Esophagus squamous epithelium (tissue), 5 donors: ENCODE results near the gene SLC17A7. TPM values are rescaled to one million over a fixed set of nuclear protein-coding genes. Genes with fewer than 3 reads are reported as not detected.

Experiments
- DNase-seq: peaks from one replicate; lab custom pipeline; 2025; lab: John Stamatoyannopoulos, UW
- H3K27ac ChIP-seq, 4 donors: fragments of 200-600 bp; sonication (generic); one replicate each; pipeline ENCODE4 v1.5.1; 2016 to 2019; ENCODE audit warnings: mild to moderate bottlenecking in 1 of 4
- H3K27me3 ChIP-seq, 4 donors: fragments of 200-600 bp; sonication (generic); 1 replicate in 3 of 4; 2 replicates in 1 of 4; pipeline versions ENCODE4 v1.5.1 to v1.6.0; 2017 to 2021; ENCODE audit warnings: antibody characterized with exemption in 1 of 4
- H3K36me3 ChIP-seq, 3 donors: fragments of 200-600 bp; sonication (generic); one replicate each; pipeline ENCODE4 v1.5.1; 2016 to 2019
- H3K4me1 ChIP-seq, 3 donors: fragments of 200-600 bp; sonication (generic); one replicate each; pipeline ENCODE4 v1.5.1; 2017 to 2019
- H3K4me3 ChIP-seq, 4 donors: fragments of 200-600 bp; sonication (generic); 1 replicate in 3 of 4; 2 replicates in 1 of 4; pipeline ENCODE4 v1.5.1; 2016 to 2019; ENCODE audit warnings: mild to moderate bottlenecking in 2 of 4, moderate library complexity in 1 of 4
- H3K9me3 ChIP-seq, 3 donors: fragments of 200-600 bp; sonication (generic); one replicate each; pipeline ENCODE4 v1.5.1; 2016 to 2019
- POLR2A ChIP-seq, 4 donors: fragments of 450-650 bp; IDR thresholded peaks; one replicate each; pipeline ENCODE4 v1.6.1; 2017; ENCODE audit warnings: antibody characterized with exemption in 4 of 4, mild to moderate bottlenecking in 4 of 4, moderate library complexity in 3 of 4
- WGBS, 2 donors: methylation state at CpG; one replicate each; pipeline ENCODE4 v1.1.5; 2018; 5-methylcytosine and 5-hydroxymethylcytosine counted together
- intact Hi-C: fragments of 100-400 bp; cut with DNase I; formaldehyde crosslinking; loops from one replicate; pipeline ENCODE4 v1.15.0; 2022
- total RNA-seq, 4 donors: library from RNA; depleted of rRNA; stranded (reverse); fragments of >200 nt; gene quantifications; one replicate each; pipeline ENCODE4 v1.1.0, GENCODE V29; 2016
- TF ChIP-seq, protein P1 (sequence below), 6 experiments: fragments of 450-650 bp in 4 of 6; fragments of 200-600 bp in 2 of 6; sonication (generic) in 2 of 6; IDR thresholded peaks; one replicate each; pipeline ENCODE4 v1.5.1; 2016 to 2019; ENCODE audit warnings: antibody characterized with exemption in 6 of 6, mild to moderate bottlenecking in 4 of 6, moderate library complexity in 4 of 6
- donor health status: DM: yes; HTN: yes; CAD: no.

Gene SLC17A7
- total RNA-seq, 4 donors from 2014 or later, result 0.13 to 1.5 (median 0.40) TPM

DNA sequence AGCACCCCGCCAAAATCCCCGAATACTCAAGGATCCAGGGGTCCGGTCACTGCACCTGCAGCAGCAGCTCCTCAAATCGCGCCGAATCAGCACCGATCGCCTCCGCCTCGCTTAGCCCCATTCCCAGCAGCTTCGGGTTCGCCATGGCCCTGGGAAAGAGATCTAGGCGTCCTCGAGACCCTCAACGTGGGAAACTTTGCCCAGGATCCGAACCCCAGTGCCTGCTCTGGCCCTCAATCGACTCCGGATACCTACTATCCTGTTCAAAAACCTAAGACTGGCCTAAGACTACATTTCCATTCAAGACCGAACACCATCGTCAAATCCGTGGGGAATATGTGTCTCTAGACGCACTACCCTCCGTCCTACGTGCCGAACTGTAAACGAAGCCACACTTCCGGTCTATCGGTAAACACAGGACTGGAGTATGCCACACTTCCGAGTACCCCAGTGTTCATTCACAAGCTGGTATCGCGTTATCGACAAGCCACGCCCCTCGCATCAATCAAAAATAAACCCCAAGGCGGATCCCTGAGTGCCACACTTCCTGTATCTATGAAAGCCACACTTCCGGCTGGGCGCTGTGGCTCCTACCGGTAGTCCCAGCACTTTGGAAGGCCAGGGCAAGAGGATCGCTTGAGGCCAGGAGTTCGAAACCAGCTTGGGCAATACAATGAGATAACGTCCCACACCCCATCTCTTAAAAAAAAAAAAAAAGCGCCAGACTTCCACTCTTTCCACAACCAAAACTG, 10.3 kb upstream of the SLC17A7 start, which contains the start of gene PIH1D1:
PIH1D1 (minus strand) TSS at position 385 of the 752 bp plus-strand sequence; CDS start at position 145, 240 bp downstream.
- Histone ChIP-seq H3K27me3 (no peaks in the 10 kb centered on the region), H3K4me3 (peak within 1 kb of the TSS; percentile 70 to 94 (median 90)), H3K36me3 (peaks cover 0 to 36% (median 10%) of the 10 kb centered on the region in 3 donors), H3K27ac (peak within 1 kb of the TSS; percentile 96 to 99 (median 98)), H3K4me1 (peaks cover 10 to 68% (median 15%) of the 10 kb centered on the region in 3 donors), H3K9me3 (no peaks in the 10 kb centered on the region)
- TF ChIP-seq, protein P1, sequence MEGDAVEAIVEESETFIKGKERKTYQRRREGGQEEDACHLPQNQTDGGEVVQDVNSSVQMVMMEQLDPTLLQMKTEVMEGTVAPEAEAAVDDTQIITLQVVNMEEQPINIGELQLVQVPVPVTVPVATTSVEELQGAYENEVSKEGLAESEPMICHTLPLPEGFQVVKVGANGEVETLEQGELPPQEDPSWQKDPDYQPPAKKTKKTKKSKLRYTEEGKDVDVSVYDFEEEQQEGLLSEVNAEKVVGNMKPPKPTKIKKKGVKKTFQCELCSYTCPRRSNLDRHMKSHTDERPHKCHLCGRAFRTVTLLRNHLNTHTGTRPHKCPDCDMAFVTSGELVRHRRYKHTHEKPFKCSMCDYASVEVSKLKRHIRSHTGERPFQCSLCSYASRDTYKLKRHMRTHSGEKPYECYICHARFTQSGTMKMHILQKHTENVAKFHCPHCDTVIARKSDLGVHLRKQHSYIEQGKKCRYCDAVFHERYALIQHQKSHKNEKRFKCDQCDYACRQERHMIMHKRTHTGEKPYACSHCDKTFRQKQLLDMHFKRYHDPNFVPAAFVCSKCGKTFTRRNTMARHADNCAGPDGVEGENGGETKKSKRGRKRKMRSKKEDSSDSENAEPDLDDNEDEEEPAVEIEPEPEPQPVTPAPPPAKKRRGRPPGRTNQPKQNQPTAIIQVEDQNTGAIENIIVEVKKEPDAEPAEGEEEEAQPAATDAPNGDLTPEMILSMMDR (IDR thresholded peaks at IDR 0.05), result peak in 3 of 6 experiments; percentile 25 to 41 (median 30)
- peak in 3 of 4 donors; percentile 17 to 61 (median 38) for TF ChIP-seq POLR2A (IDR thresholded peaks at IDR 0.05)
- intact Hi-C loops, result no loop called here
- DNase-seq, result peak; percentile 82
- WGBS, 2 donors, result 0 to 2% methylated on average over 7 to 15 of the region's 42 CpGs

DNA sequence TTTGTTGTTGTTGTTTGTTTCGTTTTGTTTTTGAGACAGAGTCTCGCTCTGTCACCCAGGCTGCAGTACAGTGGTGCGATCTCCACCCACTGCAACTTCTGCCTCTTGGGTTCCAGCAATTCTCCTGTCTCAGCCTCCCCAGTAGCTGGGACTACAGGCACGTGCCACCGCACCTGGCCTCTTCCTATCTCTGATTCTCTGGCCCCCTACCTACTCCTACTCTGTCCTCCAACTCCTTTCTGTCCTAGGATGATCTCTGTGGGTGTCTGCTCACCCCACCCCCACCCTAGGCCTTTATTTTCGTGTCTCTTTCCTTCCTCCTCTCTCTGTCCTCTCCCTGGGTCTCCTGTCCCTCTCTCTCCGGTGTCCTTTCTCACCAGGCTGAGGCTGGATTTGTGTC, 9.1 kb upstream of the SLC17A7 start:
- intact Hi-C loops, result no loop called here
- Histone ChIP-seq H3K36me3 (peaks cover 0 to 44% (median 10%) of the 10 kb centered on the region in 3 donors), H3K27me3 (no peaks in the 10 kb centered on the region), H3K4me3 (peak overlapping the region in 2 of 4 donors; percentile 70 to 85), H3K4me1 (peaks cover 10 to 65% (median 14%) of the 10 kb centered on the region in 3 donors), H3K27ac (no peak overlapping the region), H3K9me3 (no peaks in the 10 kb centered on the region)
- 76 to 79% methylated on average over 7 of the region's 7 CpGs for WGBS, 2 donors
- TF ChIP-seq POLR2A (IDR thresholded peaks at IDR 0.05), result no peak
- TF ChIP-seq, protein P1 (IDR thresholded peaks at IDR 0.05), result no peak
- no peak for DNase-seq

DNA sequence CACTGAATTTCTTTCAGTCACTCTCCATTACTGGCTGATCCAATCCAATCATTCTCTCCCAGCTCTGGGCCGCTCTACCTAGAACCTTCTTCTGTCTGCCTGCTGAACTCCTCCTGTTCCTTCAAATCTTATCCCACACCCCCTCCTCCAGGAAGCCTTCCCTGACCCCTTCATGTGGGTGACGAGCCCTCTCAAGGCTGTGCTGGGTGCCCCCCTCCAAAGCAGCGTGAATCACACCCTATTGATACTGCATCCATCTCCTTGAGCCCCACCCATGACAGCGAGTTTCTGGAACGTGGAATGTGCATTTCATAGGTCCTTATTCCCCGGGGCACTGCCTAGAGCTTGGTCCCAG, 7.1 kb upstream of the SLC17A7 start:
- H3K27ac ChIP-seq, result no peak overlapping the region
- no peaks in the 10 kb centered on the region for H3K9me3 ChIP-seq
- no peaks in the 10 kb centered on the region for H3K27me3 ChIP-seq
- intact Hi-C loops, result no loop called here
- H3K4me1 ChIP-seq, result peaks cover 6 to 55% (median 6%) of the 10 kb centered on the region in 3 donors
- no peak overlapping the region for H3K4me3 ChIP-seq
- 76 to 100% methylated on average over 3 to 6 of the region's 6 CpGs for WGBS, 2 donors
- peaks cover 0 to 44% (median 10%) of the 10 kb centered on the region in 3 donors for H3K36me3 ChIP-seq
- no peak for TF ChIP-seq POLR2A (IDR thresholded peaks at IDR 0.05)
- TF ChIP-seq, protein P1 (IDR thresholded peaks at IDR 0.05), result no peak
- no peak for DNase-seq

DNA sequence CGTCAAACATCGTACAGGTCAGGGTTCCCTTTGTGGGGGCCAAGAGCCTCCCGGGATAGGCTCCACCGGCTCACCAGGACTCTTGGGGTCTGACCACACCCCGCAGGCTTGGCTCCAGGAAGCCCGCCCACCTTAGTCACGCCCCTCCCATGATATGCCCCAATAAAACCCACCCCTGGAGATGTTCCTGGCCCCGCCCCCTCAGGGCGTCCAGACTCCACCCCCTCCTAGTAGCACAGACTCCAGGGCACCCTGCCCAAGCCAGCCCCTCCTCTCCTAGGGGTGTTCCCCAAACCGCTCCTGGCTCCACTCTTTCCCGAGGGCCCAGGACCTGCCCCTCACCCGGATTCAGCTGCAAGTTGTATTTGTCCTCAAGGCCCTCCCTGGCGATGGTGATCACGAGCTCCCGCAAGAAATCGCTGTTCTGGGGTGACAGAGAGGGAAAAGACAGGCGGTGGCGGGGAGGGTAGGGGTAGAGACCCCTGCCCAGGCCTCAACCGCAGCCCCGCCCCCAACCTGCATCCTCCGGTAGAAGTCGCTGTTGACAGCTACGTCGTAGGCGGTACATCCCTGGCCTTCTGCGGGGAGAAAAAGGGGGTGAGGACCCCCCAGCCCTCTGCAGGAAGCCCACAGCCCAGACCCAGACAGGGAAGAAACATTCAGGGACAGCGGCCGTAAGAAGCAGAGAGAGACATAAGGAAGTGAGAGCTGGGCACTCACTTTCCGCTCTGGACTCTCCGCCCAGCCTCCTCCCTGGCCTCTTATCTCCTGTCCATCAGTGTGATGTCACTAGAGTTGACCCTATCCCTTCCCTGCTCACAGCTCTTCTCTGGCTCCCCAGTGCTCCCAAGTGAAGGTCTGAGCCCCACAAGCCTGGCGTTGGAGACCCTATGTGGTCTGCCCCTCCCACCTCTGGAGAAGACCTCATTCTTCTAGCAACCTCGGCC, 6.4 kb upstream of the SLC17A7 start:
- no peak for DNase-seq
- TF ChIP-seq, protein P1 (IDR thresholded peaks at IDR 0.05), result no peak
- no peak for TF ChIP-seq POLR2A (IDR thresholded peaks at IDR 0.05)
- Histone ChIP-seq H3K9me3 (no peaks in the 10 kb centered on the region), H3K27ac (no peak overlapping the region), H3K27me3 (peaks cover 0 to 3% (median 0%) of the 10 kb centered on the region in 4 donors), H3K4me3 (no peak overlapping the region), H3K36me3 (peaks cover 0 to 44% (median 10%) of the 10 kb centered on the region in 3 donors), H3K4me1 (peaks cover 6 to 57% (median 6%) of the 10 kb centered on the region in 3 donors)
- intact Hi-C loops, result no loop called here
- 77 to 87% methylated on average over 13 to 15 of the region's 32 CpGs for WGBS, 2 donors
